Keratinocyte (primary cell): ENCODE results near the gene GBP7.

Experiments
- EZH2 ChIP-seq: IDR thresholded peaks from one replicate; pipeline ENCODE4 v1.6.1; 2012; ENCODE audit warnings: inconsistent platforms, mild to moderate bottlenecking, low read length, moderate library complexity
- TF ChIP-seq, protein P1 (sequence below), 3 experiments: IDR thresholded peaks in 1 of 3; conservative IDR thresholded peaks in 1 of 3; optimal IDR thresholded peaks in 1 of 3; 2 replicates in 2 of 3; 3 replicates in 1 of 3; pipeline versions ENCODE3 to v1.5.1; 2011; ENCODE audit warnings: low read length in 3 of 3, mild to moderate bottlenecking in 3 of 3, moderate library complexity in 2 of 3, control low read depth in 1 of 3, inconsistent platforms in 1 of 3; ENCODE audit not compliant: insufficient read depth in 2 of 3; ENCODE audit errors: extremely low read depth in 1 of 3

DNA sequence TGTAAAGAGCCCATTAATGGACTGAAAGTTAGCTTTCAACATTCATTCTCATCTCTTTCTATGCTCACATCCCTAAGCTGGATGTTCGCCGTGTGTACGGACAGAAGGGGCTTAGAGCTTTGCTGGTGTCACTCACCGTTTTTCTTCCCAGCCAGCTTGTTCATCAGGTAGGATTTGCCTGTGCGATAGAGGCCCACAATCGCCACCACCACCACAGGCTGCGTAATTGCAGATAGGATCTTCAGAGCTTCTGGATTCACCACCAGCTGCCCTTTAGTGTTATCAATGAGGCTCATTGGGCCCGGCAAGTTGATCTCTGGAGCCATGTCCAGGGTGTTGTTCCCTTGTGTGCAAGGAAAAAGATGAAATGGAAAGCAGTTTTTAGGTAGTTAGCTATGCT is 54.2 kb downstream of the GBP7 start:
- no peak for TF ChIP-seq EZH2
- TF ChIP-seq, protein P1, sequence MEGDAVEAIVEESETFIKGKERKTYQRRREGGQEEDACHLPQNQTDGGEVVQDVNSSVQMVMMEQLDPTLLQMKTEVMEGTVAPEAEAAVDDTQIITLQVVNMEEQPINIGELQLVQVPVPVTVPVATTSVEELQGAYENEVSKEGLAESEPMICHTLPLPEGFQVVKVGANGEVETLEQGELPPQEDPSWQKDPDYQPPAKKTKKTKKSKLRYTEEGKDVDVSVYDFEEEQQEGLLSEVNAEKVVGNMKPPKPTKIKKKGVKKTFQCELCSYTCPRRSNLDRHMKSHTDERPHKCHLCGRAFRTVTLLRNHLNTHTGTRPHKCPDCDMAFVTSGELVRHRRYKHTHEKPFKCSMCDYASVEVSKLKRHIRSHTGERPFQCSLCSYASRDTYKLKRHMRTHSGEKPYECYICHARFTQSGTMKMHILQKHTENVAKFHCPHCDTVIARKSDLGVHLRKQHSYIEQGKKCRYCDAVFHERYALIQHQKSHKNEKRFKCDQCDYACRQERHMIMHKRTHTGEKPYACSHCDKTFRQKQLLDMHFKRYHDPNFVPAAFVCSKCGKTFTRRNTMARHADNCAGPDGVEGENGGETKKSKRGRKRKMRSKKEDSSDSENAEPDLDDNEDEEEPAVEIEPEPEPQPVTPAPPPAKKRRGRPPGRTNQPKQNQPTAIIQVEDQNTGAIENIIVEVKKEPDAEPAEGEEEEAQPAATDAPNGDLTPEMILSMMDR (optimal IDR thresholded peaks at IDR 0.05 in 1 of 3, IDR thresholded peaks at IDR 0.05 in 1 of 3, conservative IDR thresholded peaks at IDR 0.05 in 1 of 3; ENCODE audit: extremely low read depth in 1 of 3, insufficient read depth in 2 of 3, low read length in 3 of 3): no peak
